ENCODE results near the gene KIF1C. TPM values are rescaled to one million over a fixed set of nuclear protein-coding genes. Genes with fewer than 3 reads are reported as not detected.

The KIF1C gene
- total and polyA plus RNA-seq, 9 of the 15 experiments (the other 6 are each of a cell fraction or from before 2014, with no cell fraction given), result 0.38 to 68.4 (median 25.1) TPM

GRCh38 chr17:4986951-4987766 lies 10.6 kb upstream of the KIF1C start, which contains the start of gene CAMTA2 (continued):
- peak; percentile 54; the same call in 1 of the 2 replicates for TF ChIP-seq KLF13 (tag; IDR thresholded peaks at IDR 0.05; ENCODE audit: borderline replicate concordance, low read depth)
- no peak for TF ChIP-seq E4F1 (CRISPR knock-in tag; IDR thresholded peaks at IDR 0.05; ENCODE audit: borderline replicate concordance)
- peak; percentile 74 for TF ChIP-seq SUPT5H (IDR thresholded peaks at IDR 0.05)
- peak; percentile 69 for TF ChIP-seq GABPB1 (CRISPR knock-in tag; IDR thresholded peaks at IDR 0.05)
- no peak for TF ChIP-seq KLF6 (CRISPR knock-in tag; IDR thresholded peaks at IDR 0.05; ENCODE audit: borderline replicate concordance)
- TF ChIP-seq THAP12 (CRISPR knock-in tag; IDR thresholded peaks at IDR 0.05), result peak; percentile 98
- no peak for TF ChIP-seq ZNF408 (CRISPR knock-in tag; IDR thresholded peaks at IDR 0.05; ENCODE audit: low read depth)
- peak; percentile 51; the same call in 1 of the 2 replicates for TF ChIP-seq FOSL1 (tag; conservative IDR thresholded peaks at IDR 0.05)
- no peak for TF ChIP-seq ZFPM2 (CRISPR knock-in tag; IDR thresholded peaks at IDR 0.05)
- no peak for TF ChIP-seq ELF4 (CRISPR knock-in tag; IDR thresholded peaks at IDR 0.05)
- peak in 1 of 2 experiments; percentile 74; a peak in 2 of 4 replicates for TF ChIP-seq HDAC1 (IDR thresholded peaks at IDR 0.05)
- TF ChIP-seq ZFP30 (CRISPR knock-in tag; IDR thresholded peaks at IDR 0.05; ENCODE audit: borderline replicate concordance), result no peak
- peak; percentile 83 to 85 for TF ChIP-seq NRF1 (conservative IDR thresholded peaks at IDR 0.05 in 1 of 2, IDR thresholded peaks at IDR 0.05 in 1 of 2)
- no peak for TF ChIP-seq PPARD (CRISPR knock-in tag; IDR thresholded peaks at IDR 0.05)
- TF ChIP-seq TAF9B (IDR thresholded peaks at IDR 0.05; ENCODE audit: partially characterized antibody), result peak; percentile 25
- TF ChIP-seq E2F5 (CRISPR knock-in tag; IDR thresholded peaks at IDR 0.05), result no peak
- TF ChIP-seq ZNF124 (CRISPR knock-in tag; IDR thresholded peaks at IDR 0.05), result no peak
- TF ChIP-seq MAX (CRISPR knock-in tag; IDR thresholded peaks at IDR 0.05), result peak; percentile 90
- TF ChIP-seq RBM15 (IDR thresholded peaks at IDR 0.05; ENCODE audit: insufficient read depth, low read length), result no peak
- TF ChIP-seq ZNF354B (CRISPR knock-in tag; IDR thresholded peaks at IDR 0.05), result no peak
- no peak for TF ChIP-seq ZNF707 (CRISPR knock-in tag; conservative IDR thresholded peaks at IDR 0.05)

Data from K562 (cell line).